Transverse colon (tissue), 4 donors: ENCODE results near the gene TRABD2B. TPM values are rescaled to one million over a fixed set of nuclear protein-coding genes. Genes with fewer than 3 reads are reported as not detected.

ENCODE experiments used
- DNase-seq: peaks from one replicate; pipeline ENCODE4 v3.0.0-alpha.2; 2019
- H3K27ac ChIP-seq, 4 donors: fragments of 200-600 bp; sonication (generic); 2 replicates each; pipeline ENCODE4 v1.5.1; 2016 to 2018; ENCODE audit warnings: inconsistent platforms in 4 of 4
- H3K27me3 ChIP-seq: fragments of 200-600 bp; sonication (generic); 2 replicates; pipeline ENCODE4 v1.5.1; 2017; ENCODE audit warnings: inconsistent platforms
- H3K36me3 ChIP-seq, 4 donors: fragments of 200-600 bp; sonication (generic); 2 replicates each; pipeline ENCODE4 v1.5.1; 2017 to 2019; ENCODE audit warnings: inconsistent platforms in 4 of 4
- H3K4me1 ChIP-seq, 4 donors: fragments of 200-600 bp; sonication (generic); 2 replicates each; pipeline ENCODE4 v1.5.1; 2017 to 2020; ENCODE audit warnings: inconsistent platforms in 4 of 4
- H3K4me3 ChIP-seq, 4 donors: fragments of 200-600 bp; sonication (generic); 1 replicate in 1 of 4; 2 replicates in 3 of 4; pipeline versions ENCODE4 v1.5.1 to v1.6.1; 2017 to 2019; ENCODE audit warnings: inconsistent platforms in 4 of 4
- H3K9me3 ChIP-seq, 2 donors: fragments of 200-600 bp; sonication (generic); 2 replicates each; pipeline ENCODE4 v1.5.1; 2017 to 2019; ENCODE audit warnings: inconsistent platforms in 2 of 2
- CTCF ChIP-seq, 5 experiments: fragments of 200-600 bp in 3 of 5; fragments of 450-650 bp in 2 of 5; sonication (generic) in 3 of 5; IDR thresholded peaks; 1 replicate in 2 of 5; 2 replicates in 3 of 5; pipeline ENCODE4 v1.5.1; 2016 to 2017; ENCODE audit warnings: antibody characterized with exemption in 5 of 5, inconsistent platforms in 3 of 5, mild to moderate bottlenecking in 2 of 5, moderate library complexity in 1 of 5
- EP300 ChIP-seq: sonication (generic); formaldehyde crosslinking; IDR thresholded peaks from one replicate; pipeline ENCODE4 v1.6.1; 2017; ENCODE audit warnings: antibody characterized with exemption, low read depth
- POLR2A ChIP-seq: fragments of 450-650 bp; IDR thresholded peaks from one replicate; pipeline ENCODE4 v1.6.1; 2016; ENCODE audit warnings: antibody characterized with exemption, mild to moderate bottlenecking, moderate library complexity
- POLR2AphosphoS5 ChIP-seq, 3 donors: sonication (generic); formaldehyde crosslinking; IDR thresholded peaks; one replicate each; pipeline ENCODE4 v1.6.1; 2016; ENCODE audit warnings: antibody characterized with exemption in 3 of 3
- WGBS, 2 donors: methylation state at CpG; one replicate each; pipeline ENCODE4 v1.1.5; 2018; ENCODE audit warnings: low coverage in 1 of 2; 5-methylcytosine and 5-hydroxymethylcytosine counted together
- in situ Hi-C, 4 donors: fragments of 200-750 bp; cut with MboI; loops; one replicate each; pipeline versions ENCODE4 v1.15.0 to v1.15.1; 2017; ENCODE audit warnings: low sequenced_read_pairs in 3 of 4, low pct_ligation_motif_present in 1 of 4, low pct_unique_long_range_greater_than_20kb in 1 of 4
- intact Hi-C: fragments of 100-400 bp; cut with DNase I; formaldehyde crosslinking; loops from one replicate; pipeline ENCODE4 v1.15.1; 2023; ENCODE audit warnings: low total_unique reads
- total RNA-seq, 4 donors: library from RNA; depleted of rRNA; stranded (reverse); fragments of >200 nt; gene quantifications; one replicate each; pipeline ENCODE4 v1.1.0, GENCODE V29; 2016

Gene TRABD2B
- total RNA-seq, 4 donors from 2014 or later = 0.27 to 0.48 (median 0.37) TPM; not detected in 1

DNA sequence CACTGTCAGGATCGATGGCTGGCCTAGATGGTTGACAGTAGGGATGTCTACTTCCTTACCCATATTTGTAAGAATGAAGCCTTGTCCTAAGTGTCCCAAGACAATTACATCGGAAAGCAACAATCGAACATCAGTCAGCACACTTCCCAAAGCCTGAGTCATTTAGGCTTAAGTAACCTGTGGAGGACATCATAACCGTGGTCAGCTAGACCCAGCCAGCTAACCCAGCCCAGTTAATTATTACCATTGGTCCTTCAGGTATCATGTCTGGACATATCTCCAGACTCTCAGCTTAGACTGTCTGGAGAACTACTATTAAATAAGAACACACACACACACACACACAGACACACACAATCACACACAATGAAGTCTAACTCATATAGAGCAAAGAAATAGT lies 264.7 kb downstream of the TRABD2B start:
- in situ Hi-C loops = loop anchor here in 1 of 4 donors (25.0 kb wide), 2 partner anchors 330 to 480 kb away; partner anchors contain the start of gene SLC5A9
- Histone ChIP-seq H3K27me3 (peaks cover 6% of the 10 kb centered on the region), H3K27ac (no peak overlapping the region), H3K9me3 (no peaks in the 10 kb centered on the region), H3K36me3 (no peaks in the 10 kb centered on the region), H3K4me1 (peaks cover 0 to 12% (median 10%) of the 10 kb centered on the region in 4 donors), H3K4me3 (no peak overlapping the region)
- TF ChIP-seq POLR2AphosphoS5 (IDR thresholded peaks at IDR 0.05) (no peak), CTCF (IDR thresholded peaks at IDR 0.05) (no peak), EP300 (no peak), POLR2A (no peak)
- no peak for DNase-seq
- WGBS, 2 donors = 84% methylated on average over 4 of the region's 4 CpGs; no CpG with 5 or more reads in 1 of the 2 donors
- intact Hi-C loops = no loop called here

DNA sequence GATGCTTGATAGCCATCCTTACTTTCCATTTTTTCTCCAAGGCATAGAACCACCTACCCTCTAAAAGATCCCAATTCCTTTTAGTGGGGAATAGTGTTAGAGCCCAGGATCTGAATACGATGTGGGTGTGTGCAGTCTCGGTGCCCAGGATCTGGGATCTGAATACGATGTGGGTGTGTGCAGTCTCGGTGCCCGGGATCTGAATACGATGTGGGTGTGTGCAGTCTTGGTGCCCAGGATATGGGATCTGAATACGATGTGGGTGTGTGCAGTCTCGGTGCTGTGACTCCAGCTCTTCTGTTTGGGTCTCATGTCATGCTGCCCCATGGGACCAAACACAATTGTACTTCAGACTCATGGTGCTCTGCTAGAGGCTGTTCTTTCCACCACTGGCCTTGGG lies 265.5 kb downstream of the TRABD2B start:
- Histone ChIP-seq H3K9me3 (no peaks in the 10 kb centered on the region), H3K27ac (no peak overlapping the region), H3K36me3 (no peaks in the 10 kb centered on the region), H3K27me3 (peaks cover 6% of the 10 kb centered on the region), H3K4me3 (no peak overlapping the region), H3K4me1 (peaks cover 0 to 16% (median 12%) of the 10 kb centered on the region in 4 donors)
- TF ChIP-seq EP300 (no peak), CTCF (IDR thresholded peaks at IDR 0.05) (no peak), POLR2AphosphoS5 (IDR thresholded peaks at IDR 0.05) (no peak), POLR2A (no peak)
- in situ Hi-C loops = loop anchor here in 1 of 4 donors (25.0 kb wide), 2 partner anchors 331 to 481 kb away; partner anchors contain the start of gene SLC5A9
- DNase-seq = no peak
- 67 to 75% methylated on average over 5 to 8 of the region's 8 CpGs for WGBS, 2 donors
- intact Hi-C loops = no loop called here

- Histone ChIP-seq H3K4me3 (no peak overlapping the region), H3K27ac (peak overlapping the region; percentile 35 to 80 (median 67)), H3K27me3 (peaks cover 10% of the 10 kb centered on the region), H3K9me3 (no peaks in the 10 kb centered on the region), H3K4me1 (peaks cover 9 to 36% (median 25%) of the 10 kb centered on the region in 4 donors), H3K36me3 (no peaks in the 10 kb centered on the region)
- intact Hi-C loops (no loop called here), in situ Hi-C loops (loop anchor here in 1 of 4 donors (25.0 kb wide), 2 partner anchors 333 to 483 kb away; partner anchors contain the start of gene SLC5A9)
- TF ChIP-seq EP300 = no peak
- TF ChIP-seq POLR2AphosphoS5 (IDR thresholded peaks at IDR 0.05) = no peak
- WGBS, 2 donors = 17 to 61% methylated on average over 1 to 2 of the region's 2 CpGs
- DNase-seq = no peak
Measured at GRCh38 chr1:47729685-47730084, 267.5 kb downstream of the TRABD2B start.

- in situ Hi-C loops = loop anchor here in 1 of 4 donors (25.0 kb wide), 2 partner anchors 335 to 485 kb away; partner anchors contain the start of gene SLC5A9
Measured at GRCh38 chr1:47727697-47728085, 269.5 kb downstream of the TRABD2B start.

More at GRCh38 chr1:47727697-47728085, 269.5 kb downstream of the TRABD2B start:
- no peak for TF ChIP-seq CTCF (IDR thresholded peaks at IDR 0.05)
- TF ChIP-seq POLR2A = no peak
- no peak for TF ChIP-seq POLR2AphosphoS5 (IDR thresholded peaks at IDR 0.05)
- TF ChIP-seq EP300 = no peak
- intact Hi-C loops = no loop called here
- H3K9me3 ChIP-seq = no peaks in the 10 kb centered on the region
- H3K36me3 ChIP-seq = no peaks in the 10 kb centered on the region
- DNase-seq = no peak
- H3K4me3 ChIP-seq = no peak overlapping the region
- peak overlapping the region; percentile 76 to 82 (median 79) for H3K27ac ChIP-seq
- 17 to 63% methylated on average over 4 to 5 of the region's 5 CpGs for WGBS, 2 donors
- H3K4me1 ChIP-seq = peaks cover 12 to 47% (median 38%) of the 10 kb centered on the region in 4 donors
- H3K27me3 ChIP-seq = peaks cover 15% of the 10 kb centered on the region
